ENCODE data around the gene C5AR1. TPM values are rescaled to one million over a fixed set of nuclear protein-coding genes. Genes with fewer than 3 reads are reported as not detected.
A peak's percentile ranks its signal among the peaks of the same experiment; 100 is the strongest.

The C5AR1 gene
- total RNA-seq, 1 donor from 2014 or later = 3.9 TPM

GRCh38 chr19:47352095-47352494 is 42.4 kb downstream of the C5AR1 start:
- intact Hi-C loops (cut with micrococcal nuclease) = no loop called here
- H3K4me3 ChIP-seq = no peak overlapping the region
- no peaks in the 10 kb centered on the region for H3K27me3 ChIP-seq (ENCODE audit: low read depth)
- H3K27ac ChIP-seq (replicated peaks) = no peak overlapping the region
- peaks cover 45% of the 10 kb centered on the region for H3K36me3 ChIP-seq
- no peak for DNase-seq
- peaks cover 37% of the 10 kb centered on the region for H3K4me1 ChIP-seq
- no peak for TF ChIP-seq CTCF (IDR thresholded peaks at IDR 0.05; ENCODE audit: borderline replicate concordance)
- peaks cover under 1% of the 10 kb centered on the region for H3K9me3 ChIP-seq (replicated peaks)

- H3K4me3 ChIP-seq = no peak overlapping the region
- no peak overlapping the region for H3K27ac ChIP-seq (replicated peaks)
- H3K9me3 ChIP-seq (replicated peaks) = peaks cover 6% of the 10 kb centered on the region
- H3K36me3 ChIP-seq = peaks cover 58% of the 10 kb centered on the region
- H3K4me1 ChIP-seq = peaks cover 37% of the 10 kb centered on the region
- TF ChIP-seq CTCF (IDR thresholded peaks at IDR 0.05; ENCODE audit: borderline replicate concordance) = no peak
- intact Hi-C loops (cut with micrococcal nuclease) = no loop called here
- peak; percentile 49 for DNase-seq
- H3K27me3 ChIP-seq (ENCODE audit: low read depth) = no peaks in the 10 kb centered on the region
Observed at GRCh38 chr19:47353307-47353712, 43.6 kb downstream of the C5AR1 start.

GRCh38 chr19:47356900-47357299 is 47.2 kb downstream of the C5AR1 start:
- no peak overlapping the region for H3K4me3 ChIP-seq
- no peaks in the 10 kb centered on the region for H3K27me3 ChIP-seq (ENCODE audit: low read depth)
- peaks cover 6% of the 10 kb centered on the region for H3K9me3 ChIP-seq (replicated peaks)
- intact Hi-C loops (cut with micrococcal nuclease) = no loop called here
- no peak for DNase-seq
- TF ChIP-seq CTCF (IDR thresholded peaks at IDR 0.05; ENCODE audit: borderline replicate concordance) = no peak
- peaks cover 94% of the 10 kb centered on the region for H3K36me3 ChIP-seq
- peaks cover 9% of the 10 kb centered on the region for H3K4me1 ChIP-seq
- no peak overlapping the region for H3K27ac ChIP-seq (replicated peaks)

- Histone ChIP-seq H3K27me3 (ENCODE audit: low read depth) (no peaks in the 10 kb centered on the region), H3K9me3 (replicated peaks) (peaks cover 6% of the 10 kb centered on the region)
- intact Hi-C loops (cut with micrococcal nuclease) = no loop called here
Observed at GRCh38 chr19:47357788-47358680, 48.4 kb downstream of the C5AR1 start.

GRCh38 chr19:47358936-47359335 is 49.3 kb downstream of the C5AR1 start:
- no peak overlapping the region for H3K4me3 ChIP-seq
- H3K36me3 ChIP-seq = peaks cover 100% of the 10 kb centered on the region
- H3K27me3 ChIP-seq (ENCODE audit: low read depth) = no peaks in the 10 kb centered on the region
- H3K4me1 ChIP-seq = no peaks in the 10 kb centered on the region
- intact Hi-C loops (cut with micrococcal nuclease) = no loop called here
- no peak for DNase-seq
- peaks cover 6% of the 10 kb centered on the region for H3K9me3 ChIP-seq (replicated peaks)
- TF ChIP-seq CTCF (IDR thresholded peaks at IDR 0.05; ENCODE audit: borderline replicate concordance) = no peak
- H3K27ac ChIP-seq (replicated peaks) = no peak overlapping the region

More at GRCh38 chr19:47357788-47358680, 48.4 kb downstream of the C5AR1 start:
- H3K4me3 ChIP-seq = no peak overlapping the region
- no peak for TF ChIP-seq CTCF (IDR thresholded peaks at IDR 0.05; ENCODE audit: borderline replicate concordance)
- H3K4me1 ChIP-seq = peaks cover 8% of the 10 kb centered on the region
- H3K27ac ChIP-seq (replicated peaks) = no peak overlapping the region
- no peak for DNase-seq
- H3K36me3 ChIP-seq = peaks cover 100% of the 10 kb centered on the region

Measured in left ventricle myocardium inferior (tissue), 1 donor.